ENCODE data around the gene CEACAM18.

DNA sequence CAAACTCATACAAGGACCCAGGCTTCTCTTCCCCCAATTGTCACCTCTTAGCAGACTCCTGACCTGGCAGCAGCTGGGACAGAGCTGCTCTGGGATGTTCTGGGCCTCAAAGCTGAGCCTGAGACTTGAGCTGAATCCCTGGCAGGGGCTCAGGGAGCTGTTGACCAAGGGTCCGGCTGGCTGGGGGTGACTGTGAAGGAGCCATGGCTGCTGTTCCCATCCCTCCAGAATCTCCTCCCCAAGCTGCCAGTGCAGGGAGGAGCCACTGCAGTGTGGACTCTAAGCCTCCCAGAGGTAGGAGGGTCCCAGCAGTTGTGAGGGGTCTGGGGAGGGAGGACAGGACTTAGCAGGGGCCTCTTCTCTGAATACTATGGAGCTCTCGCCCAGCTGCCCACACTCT is 51.0 kb downstream of the CEACAM18 start:
- TF ChIP-seq, protein P1, sequence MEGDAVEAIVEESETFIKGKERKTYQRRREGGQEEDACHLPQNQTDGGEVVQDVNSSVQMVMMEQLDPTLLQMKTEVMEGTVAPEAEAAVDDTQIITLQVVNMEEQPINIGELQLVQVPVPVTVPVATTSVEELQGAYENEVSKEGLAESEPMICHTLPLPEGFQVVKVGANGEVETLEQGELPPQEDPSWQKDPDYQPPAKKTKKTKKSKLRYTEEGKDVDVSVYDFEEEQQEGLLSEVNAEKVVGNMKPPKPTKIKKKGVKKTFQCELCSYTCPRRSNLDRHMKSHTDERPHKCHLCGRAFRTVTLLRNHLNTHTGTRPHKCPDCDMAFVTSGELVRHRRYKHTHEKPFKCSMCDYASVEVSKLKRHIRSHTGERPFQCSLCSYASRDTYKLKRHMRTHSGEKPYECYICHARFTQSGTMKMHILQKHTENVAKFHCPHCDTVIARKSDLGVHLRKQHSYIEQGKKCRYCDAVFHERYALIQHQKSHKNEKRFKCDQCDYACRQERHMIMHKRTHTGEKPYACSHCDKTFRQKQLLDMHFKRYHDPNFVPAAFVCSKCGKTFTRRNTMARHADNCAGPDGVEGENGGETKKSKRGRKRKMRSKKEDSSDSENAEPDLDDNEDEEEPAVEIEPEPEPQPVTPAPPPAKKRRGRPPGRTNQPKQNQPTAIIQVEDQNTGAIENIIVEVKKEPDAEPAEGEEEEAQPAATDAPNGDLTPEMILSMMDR (IDR thresholded peaks at IDR 0.05), result no peak
- TF ChIP-seq ZFX (IDR thresholded peaks at IDR 0.05; ENCODE audit: borderline replicate concordance), result no peak

Data from 22Rv1 (cell line).